Astrocyte (in vitro differentiated cells and primary cell): Measurements from ENCODE around the gene AP1M1. TPM values are rescaled to one million over a fixed set of nuclear protein-coding genes. Genes with fewer than 3 reads are reported as not detected.
A peak's percentile ranks its signal among the peaks of the same experiment; 100 is the strongest.

Source experiments
- DNase-seq: peaks from one replicate; pipeline ENCODE4 v3.0.0-alpha.2; 2010; ENCODE audit warnings: low read depth
- FAIRE-seq: peaks from 2 replicates; lab custom pipeline; 2011; peaks lifted over from hg19 to GRCh38; lab: Jason Lieb, UNC
- H2AFZ ChIP-seq: 2 replicates; pipeline ENCODE4 v1.6.0; 2012; ENCODE audit warnings: low read depth, low read length, inconsistent platforms
- H3K27ac ChIP-seq: 2 replicates; pipeline ENCODE4 v1.5.1; 2011; ENCODE audit warnings: low read depth, low read length, inconsistent platforms
- H3K27me3 ChIP-seq: 2 replicates; pipeline ENCODE4 v1.6.0; 2011; ENCODE audit warnings: low read length, inconsistent platforms; ENCODE audit not compliant: insufficient read depth
- H3K36me3 ChIP-seq: 2 replicates; pipeline ENCODE4 v1.5.1; 2011; ENCODE audit warnings: low read length, inconsistent platforms; ENCODE audit not compliant: insufficient read depth
- H3K4me1 ChIP-seq: 2 replicates; pipeline ENCODE4 v1.5.1; 2011; ENCODE audit warnings: low read length, inconsistent platforms; ENCODE audit not compliant: insufficient read depth
- H3K4me2 ChIP-seq: 2 replicates; pipeline ENCODE4 v1.6.0; 2012; ENCODE audit warnings: low read length, inconsistent platforms
- H3K4me3 ChIP-seq: 2 replicates; pipeline ENCODE4 v1.5.1; 2011; ENCODE audit warnings: low read depth, mild to moderate bottlenecking, low read length, inconsistent platforms; ENCODE audit not compliant: insufficient read depth
- H3K79me2 ChIP-seq: 2 replicates; pipeline ENCODE4 v1.6.0; 2012; ENCODE audit warnings: mild to moderate bottlenecking, low read length, inconsistent platforms; ENCODE audit not compliant: insufficient read depth
- H3K9ac ChIP-seq: 2 replicates; pipeline ENCODE4 v1.6.0; 2012; ENCODE audit warnings: mild to moderate bottlenecking, low read length, inconsistent platforms
- H3K9me3 ChIP-seq: 2 replicates; pipeline ENCODE4 v1.5.1; 2012; ENCODE audit warnings: low read depth, mild to moderate bottlenecking, low read length, inconsistent platforms; ENCODE audit not compliant: insufficient read depth
- H4K20me1 ChIP-seq: 2 replicates; pipeline ENCODE4 v1.6.0; 2012; ENCODE audit warnings: low read length, inconsistent platforms; ENCODE audit not compliant: insufficient read depth
- H3K27ac Mint-ChIP-seq: one replicate; pipeline ENCODE4 v1.8.0; 2021; ENCODE audit warnings: mild to moderate bottlenecking, mixed read lengths; ENCODE audit not compliant: unreplicated experiment
- H3K27me3 Mint-ChIP-seq: one replicate; pipeline ENCODE4 v1.8.0; 2021; ENCODE audit warnings: low read depth, mixed read lengths; ENCODE audit not compliant: unreplicated experiment
- H3K36me3 Mint-ChIP-seq: one replicate; pipeline ENCODE4 v1.8.0; 2021; ENCODE audit warnings: low read depth, mixed read lengths; ENCODE audit not compliant: unreplicated experiment
- H3K4me1 Mint-ChIP-seq: one replicate; pipeline ENCODE4 v1.8.0; 2021; ENCODE audit warnings: low read depth, mixed read lengths; ENCODE audit not compliant: unreplicated experiment
- H3K4me3 Mint-ChIP-seq: one replicate; pipeline ENCODE4 v1.8.0; 2021; ENCODE audit warnings: mild to moderate bottlenecking, moderate library complexity, mixed read lengths; ENCODE audit not compliant: unreplicated experiment
- H3K9me3 Mint-ChIP-seq: one replicate; pipeline ENCODE4 v1.8.0; 2021; ENCODE audit warnings: mild to moderate bottlenecking, mixed read lengths; ENCODE audit not compliant: unreplicated experiment
- EZH2 ChIP-seq: IDR thresholded peaks from 2 replicates; pipeline ENCODE4 v1.6.1; 2012; ENCODE audit warnings: mild to moderate bottlenecking, low read length, inconsistent platforms; ENCODE audit not compliant: insufficient read depth
- total RNA-seq: library from RNA; stranded (reverse); gene quantifications from 2 replicates; pipeline ENCODE4 v1.2.1, GENCODE V29; 2021
- TF ChIP-seq, protein P1 (sequence below): IDR thresholded peaks from 2 replicates; pipeline ENCODE4 v1.5.1; 2011; ENCODE audit warnings: low read depth, mild to moderate bottlenecking, inconsistent platforms, low read length, moderate library complexity; ENCODE audit not compliant: insufficient read depth

The AP1M1 gene
- total RNA-seq, 1 donor from 2014 or later: 87.6 TPM

DNA sequence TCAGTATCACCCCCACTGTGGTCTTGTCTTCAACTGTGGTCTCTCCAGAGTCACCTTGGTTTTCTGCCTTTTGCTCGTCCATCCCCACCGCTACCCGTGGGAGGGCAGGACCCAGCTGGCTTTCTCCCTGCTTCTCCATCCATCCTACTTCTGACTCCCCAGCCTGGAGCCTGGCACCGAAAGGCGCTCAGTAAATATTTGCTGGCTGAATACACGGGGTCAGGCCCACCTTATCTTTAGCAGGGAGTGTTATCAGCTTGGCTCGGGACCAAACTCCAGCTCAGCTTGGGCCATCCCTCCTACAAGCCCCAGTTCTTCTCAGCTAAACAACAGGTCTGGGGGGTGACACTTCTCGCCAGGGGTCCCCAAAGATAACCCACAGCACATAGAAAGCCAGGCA lies 64.9 kb downstream of the AP1M1 start:
- H2AFZ ChIP-seq: no peak overlapping the region
- FAIRE-seq (no peak), DNase-seq (no peak)
- H3K27ac Mint-ChIP-seq: no peak overlapping the region
- H3K4me1 ChIP-seq: peaks cover 4% of the 10 kb centered on the region
- H3K4me1 Mint-ChIP-seq: peaks cover 2% of the 10 kb centered on the region
- no peak overlapping the region for H3K4me3 ChIP-seq
- peaks cover 3% of the 10 kb centered on the region for H3K36me3 Mint-ChIP-seq
- H3K4me3 Mint-ChIP-seq: no peak overlapping the region
- no peak overlapping the region for H3K9ac ChIP-seq
- TF ChIP-seq EZH2: no peak
- H3K27me3 Mint-ChIP-seq: peaks cover 41% of the 10 kb centered on the region
- no peaks in the 10 kb centered on the region for H3K36me3 ChIP-seq
- H4K20me1 ChIP-seq: no peaks in the 10 kb centered on the region
- H3K79me2 ChIP-seq: no peaks in the 10 kb centered on the region
- H3K27me3 ChIP-seq: peaks cover 3% of the 10 kb centered on the region
- no peak overlapping the region for H3K4me2 ChIP-seq
- H3K27ac ChIP-seq: no peak overlapping the region
- peaks cover 6% of the 10 kb centered on the region for H3K9me3 Mint-ChIP-seq
- no peaks in the 10 kb centered on the region for H3K9me3 ChIP-seq

GRCh38 chr19:16263141-16263761 lies 65.5 kb downstream of the AP1M1 start:
- H3K9ac ChIP-seq: no peak overlapping the region
- no peaks in the 10 kb centered on the region for H3K79me2 ChIP-seq
- no peak overlapping the region for H3K27ac ChIP-seq
- no peaks in the 10 kb centered on the region for H3K9me3 ChIP-seq
- H3K4me2 ChIP-seq: no peak overlapping the region
- peaks cover 3% of the 10 kb centered on the region for H3K27me3 ChIP-seq
- H4K20me1 ChIP-seq: no peaks in the 10 kb centered on the region
- no peaks in the 10 kb centered on the region for H3K36me3 ChIP-seq
- no peak overlapping the region for H3K4me3 ChIP-seq
- Mint-ChIP-seq H3K9me3 (peaks cover 6% of the 10 kb centered on the region), H3K27me3 (peaks cover 37% of the 10 kb centered on the region), H3K4me1 (peaks cover 2% of the 10 kb centered on the region), H3K36me3 (peaks cover 3% of the 10 kb centered on the region), H3K4me3 (no peak overlapping the region), H3K27ac (no peak overlapping the region)
- DNase-seq (no peak), FAIRE-seq (no peak)
- H3K4me1 ChIP-seq: peaks cover 4% of the 10 kb centered on the region
- TF ChIP-seq, protein P1, sequence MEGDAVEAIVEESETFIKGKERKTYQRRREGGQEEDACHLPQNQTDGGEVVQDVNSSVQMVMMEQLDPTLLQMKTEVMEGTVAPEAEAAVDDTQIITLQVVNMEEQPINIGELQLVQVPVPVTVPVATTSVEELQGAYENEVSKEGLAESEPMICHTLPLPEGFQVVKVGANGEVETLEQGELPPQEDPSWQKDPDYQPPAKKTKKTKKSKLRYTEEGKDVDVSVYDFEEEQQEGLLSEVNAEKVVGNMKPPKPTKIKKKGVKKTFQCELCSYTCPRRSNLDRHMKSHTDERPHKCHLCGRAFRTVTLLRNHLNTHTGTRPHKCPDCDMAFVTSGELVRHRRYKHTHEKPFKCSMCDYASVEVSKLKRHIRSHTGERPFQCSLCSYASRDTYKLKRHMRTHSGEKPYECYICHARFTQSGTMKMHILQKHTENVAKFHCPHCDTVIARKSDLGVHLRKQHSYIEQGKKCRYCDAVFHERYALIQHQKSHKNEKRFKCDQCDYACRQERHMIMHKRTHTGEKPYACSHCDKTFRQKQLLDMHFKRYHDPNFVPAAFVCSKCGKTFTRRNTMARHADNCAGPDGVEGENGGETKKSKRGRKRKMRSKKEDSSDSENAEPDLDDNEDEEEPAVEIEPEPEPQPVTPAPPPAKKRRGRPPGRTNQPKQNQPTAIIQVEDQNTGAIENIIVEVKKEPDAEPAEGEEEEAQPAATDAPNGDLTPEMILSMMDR: no peak
- no peak for TF ChIP-seq EZH2
- no peak overlapping the region for H2AFZ ChIP-seq

DNA sequence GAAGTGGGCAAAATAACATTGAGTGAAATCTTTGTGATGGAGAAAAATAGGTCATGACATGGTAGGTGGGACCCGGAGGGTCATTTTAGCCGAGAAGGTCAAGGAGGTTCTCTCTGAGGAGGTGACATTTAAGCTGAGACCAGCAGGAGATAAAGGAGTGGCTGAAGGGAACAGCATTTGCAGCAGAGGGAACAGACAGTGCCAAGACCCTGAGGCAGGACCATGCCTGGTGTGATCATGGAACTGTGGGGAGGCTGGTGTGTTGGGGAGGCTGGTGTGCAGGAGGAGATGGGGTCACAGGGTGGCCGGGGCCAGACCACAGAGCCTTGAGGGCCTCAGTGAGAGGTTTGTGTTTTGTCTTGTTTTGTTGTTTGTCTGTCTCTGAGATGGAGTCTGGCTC lies 67.5 kb downstream of the AP1M1 start:
- Mint-ChIP-seq H3K36me3 (peaks cover 3% of the 10 kb centered on the region), H3K4me3 (no peak overlapping the region), H3K4me1 (peaks cover 2% of the 10 kb centered on the region), H3K9me3 (peaks cover 6% of the 10 kb centered on the region), H3K27me3 (peaks cover 36% of the 10 kb centered on the region), H3K27ac (peak overlapping the region; percentile 27)
- Histone ChIP-seq H3K9me3 (no peaks in the 10 kb centered on the region), H3K27me3 (peaks cover 3% of the 10 kb centered on the region), H3K27ac (no peak overlapping the region), H3K79me2 (no peaks in the 10 kb centered on the region), H3K4me2 (no peak overlapping the region), H3K4me1 (peaks cover 4% of the 10 kb centered on the region), H2AFZ (no peak overlapping the region), H4K20me1 (no peaks in the 10 kb centered on the region), H3K36me3 (no peaks in the 10 kb centered on the region), H3K9ac (no peak overlapping the region), H3K4me3 (no peak overlapping the region)
- FAIRE-seq (no peak), DNase-seq (no peak)
- no peak for TF ChIP-seq EZH2
- TF ChIP-seq, protein P1: no peak
